IPS DF 6.9 (cell line): ENCODE data around the gene STK32A.

ENCODE experiments used
- DNase-seq: peaks from one replicate; pipeline ENCODE4 v3.0.0-alpha.2; 2013; ENCODE audit warnings: low read depth, low spot score
- H3K27ac ChIP-seq: one replicate; pipeline ENCODE4 v1.5.1; 2013; ENCODE audit warnings: low read length, control low read depth
- H3K27me3 ChIP-seq: 2 replicates; pipeline ENCODE4 v1.6.1; 2013; ENCODE audit warnings: mild to moderate bottlenecking, low read length; ENCODE audit not compliant: control insufficient read depth, insufficient read depth
- H3K36me3 ChIP-seq: 2 replicates; pipeline ENCODE4 v1.6.1; 2013; ENCODE audit warnings: low read length; ENCODE audit not compliant: control insufficient read depth, insufficient read depth
- H3K4me1 ChIP-seq: 2 replicates; pipeline ENCODE4 v1.6.1; 2013; ENCODE audit warnings: low read length; ENCODE audit not compliant: control insufficient read depth, insufficient read depth
- H3K4me3 ChIP-seq: 2 replicates; pipeline ENCODE4 v1.5.1; 2013; ENCODE audit warnings: mild to moderate bottlenecking, low read length
- H3K9me3 ChIP-seq: 2 replicates; pipeline ENCODE4 v1.6.1; 2013; ENCODE audit warnings: low read length, inconsistent platforms; ENCODE audit not compliant: control insufficient read depth, insufficient read depth
- WGBS: extraction: QIAGEN DNeasy Blood & Tissue Kit; methylation state at CpG from one replicate; pipeline ENCODE4 v1.1.7; 2013; ENCODE audit warnings: mixed read lengths, missing lambda C conversion rate; ENCODE audit not compliant: insufficient read length, insufficient coverage; 5-methylcytosine and 5-hydroxymethylcytosine counted together

The STK32A gene

GRCh38 chr5:147369742-147370374 is 135.0 kb downstream of the STK32A start:
- WGBS, result no CpG with 5 or more reads among the region's 2 CpGs
- Histone ChIP-seq H3K36me3 (no peaks in the 10 kb centered on the region), H3K27me3 (no peaks in the 10 kb centered on the region), H3K4me1 (no peaks in the 10 kb centered on the region), H3K4me3 (no peak overlapping the region), H3K9me3 (no peaks in the 10 kb centered on the region), H3K27ac (no peak overlapping the region)
- DNase-seq, result no peak

GRCh38 chr5:147371290-147371689 is 136.5 kb downstream of the STK32A start:
- no peak overlapping the region for H3K4me3 ChIP-seq
- no peaks in the 10 kb centered on the region for H3K4me1 ChIP-seq
- no peak overlapping the region for H3K27ac ChIP-seq
- DNase-seq, result no peak
- H3K9me3 ChIP-seq, result no peaks in the 10 kb centered on the region
- no peaks in the 10 kb centered on the region for H3K27me3 ChIP-seq
- H3K36me3 ChIP-seq, result no peaks in the 10 kb centered on the region

- no peak overlapping the region for H3K4me3 ChIP-seq
- no CpG with 5 or more reads among the region's 1 CpG for WGBS
- no peaks in the 10 kb centered on the region for H3K4me1 ChIP-seq
- no peaks in the 10 kb centered on the region for H3K27me3 ChIP-seq
- H3K36me3 ChIP-seq, result no peaks in the 10 kb centered on the region
- H3K9me3 ChIP-seq, result no peaks in the 10 kb centered on the region
- H3K27ac ChIP-seq, result no peak overlapping the region
- no peak for DNase-seq
Observed at GRCh38 chr5:147372191-147372590, 137.4 kb downstream of the STK32A start.

GRCh38 chr5:147373328-147373727 is 138.5 kb downstream of the STK32A start:
- no peak overlapping the region for H3K4me3 ChIP-seq
- WGBS, result no CpG with 5 or more reads among the region's 3 CpGs
- no peak for DNase-seq

GRCh38 chr5:147375151-147375550 is 140.3 kb downstream of the STK32A start:
- no CpG with 5 or more reads among the region's 5 CpGs for WGBS
- Histone ChIP-seq H3K27me3 (no peaks in the 10 kb centered on the region), H3K9me3 (no peaks in the 10 kb centered on the region; the same call in 1 of the 2 replicates), H3K36me3 (no peaks in the 10 kb centered on the region), H3K4me1 (no peaks in the 10 kb centered on the region), H3K27ac (no peak overlapping the region), H3K4me3 (no peak overlapping the region)
- DNase-seq, result no peak

More at GRCh38 chr5:147373328-147373727, 138.5 kb downstream of the STK32A start:
- H3K27ac ChIP-seq, result no peak overlapping the region
- no peaks in the 10 kb centered on the region; the same call in 1 of the 2 replicates for H3K9me3 ChIP-seq
- H3K27me3 ChIP-seq, result no peaks in the 10 kb centered on the region
- H3K4me1 ChIP-seq, result no peaks in the 10 kb centered on the region
- H3K36me3 ChIP-seq, result no peaks in the 10 kb centered on the region

- H3K27ac ChIP-seq, result no peak overlapping the region
- H3K4me1 ChIP-seq, result peaks cover under 1% of the 10 kb centered on the region; the same call in 1 of the 2 replicates
- no peaks in the 10 kb centered on the region for H3K36me3 ChIP-seq
- H3K4me3 ChIP-seq, result no peak overlapping the region
- H3K27me3 ChIP-seq, result no peaks in the 10 kb centered on the region
- DNase-seq, result no peak
- no CpG with 5 or more reads among the region's 1 CpG for WGBS
- no peaks in the 10 kb centered on the region; the same call in 1 of the 2 replicates for H3K9me3 ChIP-seq
Observed at GRCh38 chr5:147377682-147378081, 142.9 kb downstream of the STK32A start.

GRCh38 chr5:147381555-147381954 is 146.7 kb downstream of the STK32A start:
- no peak for DNase-seq
- H3K27me3 ChIP-seq, result no peaks in the 10 kb centered on the region
- H3K9me3 ChIP-seq, result no peaks in the 10 kb centered on the region; the same call in 1 of the 2 replicates
- H3K36me3 ChIP-seq, result no peaks in the 10 kb centered on the region
- H3K27ac ChIP-seq, result no peak overlapping the region
- H3K4me1 ChIP-seq, result peaks cover 3% of the 10 kb centered on the region; the same call in 1 of the 2 replicates
- no peak overlapping the region for H3K4me3 ChIP-seq
- WGBS, result no CpG with 5 or more reads among the region's 3 CpGs

GRCh38 chr5:147382776-147383175 is 147.9 kb downstream of the STK32A start:
- peaks cover 3% of the 10 kb centered on the region; the same call in 1 of the 2 replicates for H3K4me1 ChIP-seq
- no peaks in the 10 kb centered on the region for H3K36me3 ChIP-seq
- H3K9me3 ChIP-seq, result no peaks in the 10 kb centered on the region; the same call in 1 of the 2 replicates
- no peaks in the 10 kb centered on the region for H3K27me3 ChIP-seq
- no CpG with 5 or more reads among the region's 4 CpGs for WGBS
- H3K27ac ChIP-seq, result no peak overlapping the region
- no peak for DNase-seq
- no peak overlapping the region for H3K4me3 ChIP-seq

- Histone ChIP-seq H3K9me3 (no peaks in the 10 kb centered on the region), H3K27me3 (no peaks in the 10 kb centered on the region), H3K4me1 (peaks cover 3% of the 10 kb centered on the region; the same call in 1 of the 2 replicates), H3K36me3 (no peaks in the 10 kb centered on the region), H3K4me3 (no peak overlapping the region), H3K27ac (no peak overlapping the region)
- DNase-seq, result no peak
- WGBS, result no CpG with 5 or more reads among the region's 6 CpGs
Observed at GRCh38 chr5:147384346-147385193, 149.7 kb downstream of the STK32A start.

GRCh38 chr5:147387109-147387508 is 152.3 kb downstream of the STK32A start:
- DNase-seq, result no peak

More at GRCh38 chr5:147387109-147387508, 152.3 kb downstream of the STK32A start:
- H3K27me3 ChIP-seq, result no peaks in the 10 kb centered on the region
- peaks cover 3% of the 10 kb centered on the region; the same call in 1 of the 2 replicates for H3K4me1 ChIP-seq
- H3K4me3 ChIP-seq, result no peak overlapping the region
- H3K9me3 ChIP-seq, result no peaks in the 10 kb centered on the region
- no CpG with 5 or more reads among the region's 4 CpGs for WGBS
- H3K27ac ChIP-seq, result no peak overlapping the region
- peaks cover 6% of the 10 kb centered on the region; the same call in 1 of the 2 replicates for H3K36me3 ChIP-seq
